ENCODE data around the gene CKM.

DNA sequence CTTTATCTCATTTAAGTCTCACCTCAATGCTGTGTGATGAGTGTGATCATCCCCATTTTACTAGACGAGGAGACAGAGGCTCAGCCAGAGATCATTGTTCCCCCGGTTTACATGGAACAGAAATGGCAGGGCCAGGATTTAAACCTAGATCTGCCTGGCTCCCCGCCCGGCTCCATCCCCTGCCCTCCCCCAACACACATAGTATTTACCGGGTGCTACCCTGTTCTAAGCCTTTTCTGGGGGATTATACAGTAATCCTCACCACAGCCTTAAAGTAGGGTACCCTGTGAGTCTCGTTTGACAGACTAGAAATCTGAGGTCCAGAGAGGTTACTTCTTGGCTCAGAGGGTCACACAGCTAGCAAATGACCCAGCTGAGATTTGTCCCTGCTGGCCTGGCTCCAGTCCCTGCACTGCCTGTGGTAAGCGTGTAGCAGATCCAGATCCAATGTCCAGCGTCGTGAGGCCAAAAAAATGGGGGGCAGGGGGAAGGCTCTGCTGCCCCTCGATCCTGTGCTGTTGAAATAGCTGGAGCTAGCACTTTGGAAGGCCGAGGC, 14.1 kb upstream of the CKM start:
- TF ChIP-seq, protein P1, sequence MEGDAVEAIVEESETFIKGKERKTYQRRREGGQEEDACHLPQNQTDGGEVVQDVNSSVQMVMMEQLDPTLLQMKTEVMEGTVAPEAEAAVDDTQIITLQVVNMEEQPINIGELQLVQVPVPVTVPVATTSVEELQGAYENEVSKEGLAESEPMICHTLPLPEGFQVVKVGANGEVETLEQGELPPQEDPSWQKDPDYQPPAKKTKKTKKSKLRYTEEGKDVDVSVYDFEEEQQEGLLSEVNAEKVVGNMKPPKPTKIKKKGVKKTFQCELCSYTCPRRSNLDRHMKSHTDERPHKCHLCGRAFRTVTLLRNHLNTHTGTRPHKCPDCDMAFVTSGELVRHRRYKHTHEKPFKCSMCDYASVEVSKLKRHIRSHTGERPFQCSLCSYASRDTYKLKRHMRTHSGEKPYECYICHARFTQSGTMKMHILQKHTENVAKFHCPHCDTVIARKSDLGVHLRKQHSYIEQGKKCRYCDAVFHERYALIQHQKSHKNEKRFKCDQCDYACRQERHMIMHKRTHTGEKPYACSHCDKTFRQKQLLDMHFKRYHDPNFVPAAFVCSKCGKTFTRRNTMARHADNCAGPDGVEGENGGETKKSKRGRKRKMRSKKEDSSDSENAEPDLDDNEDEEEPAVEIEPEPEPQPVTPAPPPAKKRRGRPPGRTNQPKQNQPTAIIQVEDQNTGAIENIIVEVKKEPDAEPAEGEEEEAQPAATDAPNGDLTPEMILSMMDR (conservative IDR thresholded peaks at IDR 0.05) = no peak
- TF ChIP-seq ZFX (IDR thresholded peaks at IDR 0.05) = no peak

Measured in C4-2B (cell line).